Measurements from ENCODE around the gene NPIPA3. TPM values are rescaled to one million over a fixed set of nuclear protein-coding genes. Genes with fewer than 3 reads are reported as not detected.

NPIPA3 gene
- total and polyA plus RNA-seq, 2 of the 8 experiments (the other 6 are each of a cell fraction or from before 2014, with no cell fraction given): 0.88 to 10.5 TPM

DNA sequence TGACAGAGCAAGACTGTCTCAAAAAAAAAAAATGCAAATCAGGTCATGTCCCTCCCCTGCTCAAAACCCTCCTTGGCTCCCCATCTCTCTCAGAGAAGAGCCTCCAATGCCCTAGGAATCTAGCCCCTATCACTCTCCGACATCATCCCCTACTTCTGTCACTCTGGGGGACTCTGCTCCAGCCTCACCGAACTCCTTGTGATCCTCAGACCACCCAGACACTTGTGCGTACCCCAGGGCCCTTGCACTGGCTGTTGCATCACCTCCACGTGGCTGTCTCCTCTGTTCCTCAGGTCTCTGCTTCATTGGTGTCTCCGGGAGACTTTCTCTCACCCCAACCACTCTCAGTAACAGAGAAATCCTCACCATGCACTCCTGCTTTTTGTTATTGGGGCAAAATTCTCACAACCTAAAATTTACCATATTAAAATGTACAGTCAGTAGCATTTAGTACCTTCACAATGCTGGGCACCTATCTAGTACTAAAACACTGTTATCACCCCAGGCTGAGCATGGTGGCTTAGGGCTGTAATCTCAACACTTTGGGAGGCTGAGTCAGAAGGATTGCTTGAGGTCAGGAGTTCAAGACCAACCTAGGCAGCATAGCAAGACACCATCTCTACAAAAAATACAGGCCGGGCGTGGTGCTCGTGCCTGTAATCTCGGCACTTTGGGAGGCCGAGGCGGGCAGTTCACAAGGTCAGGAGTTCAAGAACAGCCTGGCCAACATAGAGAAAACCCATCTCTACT lies 24.3 kb upstream of the NPIPA3 start:
- Histone ChIP-seq H2BK15ac (ENCODE audit: low read length) (no peak overlapping the region), H3K36me3 (ENCODE audit: control insufficient read depth in 2 of 4, insufficient read depth in 4 of 4, low read length in 3 of 4) (no peaks in the 10 kb centered on the region), H3K27ac (ENCODE audit: low read depth, low read length) (no peak overlapping the region), H3K4me2 (ENCODE audit: insufficient read depth in 1 of 2, low read depth in 2 of 2, low read length in 2 of 2) (no peak overlapping the region), H3K4me3 (ENCODE audit: extremely low read depth in 1 of 4, insufficient read depth in 2 of 4, low read depth in 3 of 4, low read length in 4 of 4) (no peak overlapping the region), H3K4me1 (replicated peaks in 1 of 4; ENCODE audit: control insufficient read depth in 3 of 4, insufficient read depth in 4 of 4, low read length in 3 of 4) (no peaks in the 10 kb centered on the region), H2AK5ac (ENCODE audit: low read depth, low read length) (no peak overlapping the region), H2BK5ac (ENCODE audit: low read depth, low read length) (no peak overlapping the region), H2BK20ac (ENCODE audit: low read length) (no peak overlapping the region), H4K5ac (ENCODE audit: insufficient read length, low read depth, low read length) (no peak overlapping the region), H4K91ac (replicated peaks; ENCODE audit: insufficient read length, low read length) (no peak overlapping the region), H3K18ac (ENCODE audit: extremely low read depth, low read length) (no peak overlapping the region), H4K8ac (ENCODE audit: extremely low read depth, insufficient read depth, low read length) (no peak overlapping the region), H3K4ac (replicated peaks; ENCODE audit: insufficient read length, low read depth, low read length) (no peak overlapping the region), H2BK12ac (ENCODE audit: low read depth, low read length) (no peak overlapping the region), H3K9me3 (ENCODE audit: insufficient read depth in 2 of 2, low read depth in 1 of 2, low read length in 1 of 2) (no peaks in the 10 kb centered on the region), H3K23ac (ENCODE audit: insufficient read length) (no peak overlapping the region), H3K14ac (ENCODE audit: insufficient read length) (no peak overlapping the region), H3K9ac (replicated peaks in 1 of 4; ENCODE audit: extremely low read depth in 1 of 4, low read depth in 3 of 4, low read length in 3 of 4) (no peak overlapping the region), H3K79me1 (ENCODE audit: low read depth, low read length) (no peaks in the 10 kb centered on the region), H3K56ac (replicated peaks; ENCODE audit: insufficient read length, low read depth, low read length) (no peak overlapping the region), H2AFZ (ENCODE audit: low read length) (no peak overlapping the region), H4K20me1 (replicated peaks in 1 of 2; ENCODE audit: control insufficient read depth in 1 of 2, insufficient read depth in 2 of 2, low read length in 2 of 2) (no peaks in the 10 kb centered on the region), H3K27me3 (replicated peaks in 1 of 4; ENCODE audit: control insufficient read depth in 3 of 4, extremely low read depth in 1 of 4, insufficient read depth in 3 of 4, low read length in 3 of 4) (no peaks in the 10 kb centered on the region), H3K79me2 (ENCODE audit: control insufficient read depth in 1 of 2, insufficient read depth in 2 of 2, low read length in 2 of 2) (no peaks in the 10 kb centered on the region), H3K23me2 (ENCODE audit: low read depth, low read length) (peaks cover 4% of the 10 kb centered on the region; the same call in 1 of the 2 replicates), H2BK120ac (replicated peaks; ENCODE audit: low read depth, low read length) (no peak overlapping the region)
- POLR2A ChIA-PET (ENCODE audit: partially characterized antibody): no interaction called here
- CTCF ChIA-PET (ENCODE audit: partially characterized antibody): interaction anchor here (0.6 kb wide), 1 partner anchor 742 kb away, joined by 3 read pairs; no protein-coding TSS in a partner anchor
- DNase-seq (ENCODE audit: low read depth in 1 of 2, low spot score in 2 of 2) (no peak), FAIRE-seq (no peak)
- WGBS, 2 experiments (ENCODE audit: extremely low coverage in 1 of 2, insufficient coverage in 1 of 2, insufficient read length in 1 of 2, insufficient replicate concordance in 2 of 2, low coverage in 1 of 2, low lambda C conversion rate in 2 of 2, missing lambda C conversion rate in 1 of 2): 85% methylated on average over 11 of the region's 11 CpGs; no CpG with 5 or more reads in 1 of the 2 experiments
- TF ChIP-seq BRCA1 (IDR thresholded peaks at IDR 0.05; ENCODE audit: low read depth, low read length) (no peak), JUND (IDR thresholded peaks at IDR 0.05; ENCODE audit: low read length) (no peak), NRF1 (IDR thresholded peaks at IDR 0.05; ENCODE audit: low read depth, low read length) (no peak), POU5F1 (IDR thresholded peaks at IDR 0.05; ENCODE audit: low read depth, low read length) (no peak), SP2 (IDR thresholded peaks at IDR 0.05; ENCODE audit: low read length) (no peak), MAX (IDR thresholded peaks at IDR 0.05) (no peak)

Data from H1 (cell line).